Activated T-cell treated with anti-CD3 and anti-CD28 coated beads for 48 hours (primary cell): Measurements from ENCODE around the gene GPC3.

Experiments used
- DNase-seq: peaks from one replicate; pipeline ENCODE4 v3.0.0-alpha.2; 2020; ENCODE audit warnings: low read depth

GPC3 gene

DNA sequence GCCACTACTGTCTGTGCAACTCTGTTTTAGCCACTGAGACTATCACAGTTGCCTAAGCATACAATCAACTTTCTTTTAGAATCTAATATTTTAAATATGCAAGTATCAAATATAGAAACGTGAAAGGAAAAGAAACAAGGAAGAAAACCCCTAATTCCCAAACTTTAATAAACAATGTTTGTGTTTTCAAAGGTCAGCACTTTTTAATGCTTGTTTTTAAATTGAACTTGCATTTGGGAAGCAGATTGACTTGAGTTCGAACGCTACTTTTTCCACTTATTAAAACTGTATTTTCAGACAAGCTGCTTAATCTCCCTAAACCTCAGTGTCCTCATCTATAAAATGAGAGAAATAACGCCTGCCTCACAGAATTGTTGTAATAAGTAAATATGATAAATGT lies 384.3 kb downstream of the GPC3 start:
- no peak for DNase-seq

- DNase-seq, result no peak
Observed at GRCh38 chrX:133600536-133600935, 384.9 kb downstream of the GPC3 start.

- no peak for DNase-seq
Observed at GRCh38 chrX:133598601-133599335, 386.6 kb downstream of the GPC3 start.

GRCh38 chrX:133594156-133594555 lies 391.2 kb downstream of the GPC3 start:
- DNase-seq, result no peak

DNA sequence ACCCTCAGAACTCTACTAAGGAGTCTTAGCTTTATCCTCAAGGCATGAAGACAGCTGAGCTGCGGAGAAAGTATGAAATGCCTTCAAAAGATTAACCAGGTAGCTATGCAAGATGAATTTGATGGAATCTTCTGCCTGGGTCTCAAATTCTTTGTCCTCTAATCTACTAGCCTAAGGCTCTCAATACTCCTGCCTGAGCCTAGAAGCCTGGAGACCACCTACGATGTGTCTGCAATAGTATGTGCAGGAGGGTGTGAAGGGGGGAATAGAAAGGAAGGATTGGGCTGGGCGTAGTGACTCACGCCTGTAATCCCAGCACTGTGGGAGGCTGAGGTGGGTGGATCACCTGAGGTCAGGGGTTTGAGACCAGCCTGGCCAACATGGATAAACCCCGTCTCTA lies 391.9 kb downstream of the GPC3 start:
- DNase-seq, result no peak

DNA sequence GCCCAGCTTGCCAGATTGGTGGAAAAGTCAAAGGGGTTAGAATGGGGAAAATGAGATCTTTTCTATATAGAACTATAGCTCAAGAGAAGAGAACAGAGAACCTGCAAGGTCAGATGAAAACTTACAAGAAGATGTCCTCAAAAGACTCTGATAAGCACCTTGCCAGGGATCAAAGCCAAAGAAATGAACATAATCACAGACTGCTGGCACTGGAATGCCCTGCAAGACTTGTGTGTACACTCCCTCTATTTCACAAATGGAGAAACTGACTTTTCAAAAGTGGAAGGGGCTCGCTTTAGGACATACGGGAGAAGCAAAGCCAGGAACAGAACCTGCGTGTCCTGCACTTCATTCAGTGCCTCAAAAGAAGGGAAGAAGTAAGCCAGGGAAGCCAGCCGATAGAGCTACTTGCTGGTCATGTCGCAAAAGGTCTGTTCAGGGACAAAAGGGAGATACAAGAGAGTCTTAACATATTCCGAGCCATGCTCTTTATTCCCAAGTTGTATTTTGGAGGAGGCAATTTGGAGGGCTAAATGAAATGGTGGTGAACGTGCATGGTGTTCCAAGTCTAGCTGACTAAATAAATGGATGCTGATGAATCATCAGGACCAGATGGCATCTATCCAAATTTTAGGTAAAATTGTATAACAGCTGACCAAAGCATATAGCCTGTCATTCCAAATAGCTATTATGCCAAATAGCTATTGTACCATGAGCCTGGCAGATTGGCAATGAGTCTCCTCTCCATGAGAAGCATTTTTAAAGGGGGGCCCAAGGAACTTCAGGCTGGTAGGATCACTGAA lies 394.5 kb downstream of the GPC3 start:
- DNase-seq, result no peak

- DNase-seq, result no peak
Observed at GRCh38 chrX:133588827-133589226, 396.6 kb downstream of the GPC3 start.

DNA sequence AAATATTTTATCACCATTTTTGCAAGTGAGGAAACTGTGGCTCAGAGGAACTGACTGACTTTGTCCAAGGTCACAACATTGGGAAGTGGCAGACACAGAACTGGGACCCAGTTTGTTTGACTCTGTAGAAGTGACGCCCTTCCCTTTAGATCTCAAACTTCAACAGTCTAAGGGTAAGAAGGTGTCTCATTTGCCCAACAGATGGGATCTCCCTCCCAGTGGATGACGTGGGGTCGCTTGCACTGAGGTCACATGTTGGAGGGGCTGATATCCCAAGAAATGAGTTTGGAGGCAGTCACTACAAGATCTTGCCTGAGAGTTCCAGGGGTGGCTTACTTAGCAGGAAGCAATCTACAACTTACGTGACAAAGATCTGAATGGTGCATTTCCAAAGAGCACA lies 397.6 kb downstream of the GPC3 start:
- DNase-seq, result no peak

DNA sequence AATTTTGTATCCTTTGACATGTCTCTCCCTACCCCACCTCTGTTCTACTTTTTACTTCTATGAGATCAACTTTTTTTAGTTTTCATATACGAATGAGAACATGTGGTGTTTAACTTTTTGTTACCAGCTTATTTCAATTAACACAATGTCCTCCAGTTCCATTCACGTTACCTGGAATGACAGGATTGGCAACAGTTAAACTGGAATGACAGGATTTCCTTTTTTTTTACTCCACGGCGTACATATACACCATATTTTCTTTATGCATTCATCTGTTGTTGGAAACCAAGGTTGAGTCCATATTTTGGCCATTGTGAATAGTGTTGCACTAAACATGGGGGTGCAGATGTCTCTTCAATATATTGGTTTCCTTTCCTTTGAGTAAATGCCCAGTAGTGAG lies 398.3 kb downstream of the GPC3 start:
- no peak for DNase-seq

GRCh38 chrX:133586443-133586842 lies 399.0 kb downstream of the GPC3 start:
- no peak for DNase-seq

GRCh38 chrX:133583825-133584224 lies 401.6 kb downstream of the GPC3 start:
- no peak for DNase-seq

GRCh38 chrX:133580625-133581024 lies 404.8 kb downstream of the GPC3 start:
- no peak for DNase-seq

DNA sequence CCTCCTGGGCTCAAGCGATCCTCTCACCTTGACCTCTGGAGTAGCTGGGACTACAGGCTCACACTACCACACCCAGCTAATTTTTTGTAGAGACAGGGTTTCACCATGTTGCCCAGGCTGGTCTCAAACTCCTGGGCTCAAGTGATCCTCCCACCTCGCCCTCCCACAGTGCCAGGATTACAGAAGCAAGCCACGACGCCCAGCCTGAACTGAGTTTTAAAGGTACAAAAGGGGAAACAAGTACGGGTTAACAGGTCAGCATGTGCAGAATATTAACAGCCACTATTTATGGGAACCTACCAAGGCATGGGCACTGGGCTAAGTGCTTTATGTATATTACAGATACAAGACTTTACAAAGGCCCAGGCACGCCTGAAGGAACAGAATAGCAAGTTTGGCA lies 405.8 kb downstream of the GPC3 start:
- no peak for DNase-seq

DNA sequence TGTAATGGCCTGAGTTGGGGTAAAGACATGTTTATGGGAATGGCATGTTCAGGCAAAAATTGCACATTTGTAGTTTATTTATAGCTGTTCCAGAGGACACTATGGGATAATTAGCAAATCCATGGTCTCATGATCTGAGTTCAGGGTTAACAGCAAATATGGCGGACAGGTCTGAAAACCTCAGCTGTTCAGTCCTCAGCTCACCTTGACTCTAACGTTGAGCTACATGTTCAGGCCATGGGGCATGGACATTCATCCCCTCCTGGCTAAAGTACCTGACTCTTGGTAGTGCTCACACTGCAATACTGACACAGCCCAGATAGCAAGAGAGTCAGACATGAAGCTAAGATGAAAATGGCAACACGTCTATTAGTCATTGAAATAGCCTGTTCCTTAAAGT lies 408.5 kb downstream of the GPC3 start:
- DNase-seq, result no peak

- no peak for DNase-seq
Observed at GRCh38 chrX:133575501-133576136, 409.8 kb downstream of the GPC3 start.

DNA sequence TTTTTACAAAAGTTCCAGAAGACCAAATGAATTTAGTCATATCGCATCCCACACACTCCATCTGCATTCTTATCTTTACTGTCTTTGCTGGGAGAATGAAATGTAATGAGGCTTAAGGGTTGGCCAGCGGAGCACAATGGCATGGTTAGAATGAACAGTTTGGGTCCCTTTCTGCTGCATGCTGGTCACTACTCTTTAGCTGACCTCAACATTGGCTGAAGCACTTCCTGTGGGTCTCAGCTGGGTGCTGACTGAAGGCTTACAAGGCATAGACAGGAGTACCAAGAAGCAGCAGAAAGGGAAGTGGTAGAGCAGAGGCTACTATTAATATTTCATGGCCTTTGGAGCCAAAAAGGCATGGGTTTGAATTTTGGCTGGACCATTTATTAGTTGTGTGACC lies 410.7 kb downstream of the GPC3 start:
- DNase-seq, result no peak

DNA sequence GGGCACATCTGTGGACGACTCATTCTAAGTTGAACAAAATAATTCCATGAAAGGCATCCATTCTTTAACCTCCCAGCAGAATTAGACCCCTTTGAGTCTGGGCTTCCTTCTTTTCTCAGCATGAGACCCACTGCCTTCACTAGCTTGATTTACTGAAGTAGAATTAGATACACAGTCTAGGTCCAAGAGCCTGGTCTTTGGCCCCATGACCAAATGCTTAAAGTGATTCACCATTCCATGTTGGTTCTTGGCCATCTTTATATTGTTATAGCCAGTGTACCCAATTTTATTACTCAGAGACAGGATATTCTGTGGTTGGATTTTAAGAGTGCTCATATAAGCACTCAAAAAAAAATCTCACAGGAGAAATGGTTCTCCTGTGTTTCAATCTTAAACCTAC lies 414.8 kb downstream of the GPC3 start:
- no peak for DNase-seq

DNA sequence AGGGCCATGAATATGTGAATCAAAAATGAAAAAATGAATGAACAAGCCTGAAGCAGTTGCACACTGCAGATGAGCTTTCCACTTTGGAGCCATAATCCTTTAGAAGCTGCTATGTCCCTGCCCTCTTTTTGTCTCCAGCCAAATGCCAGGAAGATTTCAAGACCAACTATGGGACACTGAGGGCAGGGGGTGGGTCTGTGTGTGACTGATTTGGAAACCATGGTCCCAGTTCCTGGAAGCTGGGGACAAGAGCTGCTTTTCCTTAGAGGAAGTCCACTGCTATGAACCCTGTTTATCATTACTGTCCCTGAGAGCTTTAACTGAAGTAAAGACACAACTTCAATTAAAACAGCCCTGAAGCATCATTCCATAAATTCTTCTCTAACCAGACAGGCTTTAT lies 416.2 kb downstream of the GPC3 start:
- no peak for DNase-seq

DNA sequence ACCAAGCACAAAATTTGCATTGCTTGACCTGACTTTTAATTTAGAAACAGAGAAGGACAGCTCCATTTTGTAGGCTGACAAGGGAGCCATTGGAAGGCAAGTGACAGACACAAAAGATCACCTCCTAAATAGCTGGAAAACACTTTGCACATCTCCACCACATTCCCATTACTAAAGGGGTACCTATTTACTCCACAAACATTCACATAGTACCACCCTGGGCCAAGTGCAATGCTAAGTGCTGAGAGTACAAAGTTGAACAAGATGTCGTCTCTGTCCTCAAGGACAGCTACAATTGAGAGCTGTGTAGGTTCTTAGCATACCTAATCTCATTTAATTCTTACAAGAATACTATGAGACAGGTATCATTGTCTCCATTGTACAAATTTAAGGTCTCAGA lies 417.3 kb downstream of the GPC3 start:
- DNase-seq, result no peak

GRCh38 chrX:133566876-133567275 lies 418.5 kb downstream of the GPC3 start:
- DNase-seq, result no peak

DNA sequence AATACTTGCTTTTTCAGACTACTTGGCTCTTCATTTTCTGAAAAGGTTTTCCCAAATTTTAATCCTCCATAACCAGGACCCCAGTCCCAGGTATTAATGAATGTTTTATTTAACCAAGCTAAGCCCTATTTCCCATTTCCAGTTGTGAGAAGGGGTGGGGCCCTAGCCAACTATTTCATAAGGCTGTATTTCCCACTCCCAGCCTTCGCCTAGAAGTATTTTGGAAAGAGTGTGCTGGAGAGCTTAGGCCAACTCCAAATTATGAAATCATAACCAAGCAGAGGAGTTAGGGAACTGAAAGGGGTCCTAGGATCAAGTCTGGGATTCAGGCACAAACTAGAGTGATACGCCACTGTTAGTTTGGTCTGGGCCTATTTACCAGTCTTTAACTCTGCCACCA lies 421.7 kb downstream of the GPC3 start:
- no peak for DNase-seq

DNA sequence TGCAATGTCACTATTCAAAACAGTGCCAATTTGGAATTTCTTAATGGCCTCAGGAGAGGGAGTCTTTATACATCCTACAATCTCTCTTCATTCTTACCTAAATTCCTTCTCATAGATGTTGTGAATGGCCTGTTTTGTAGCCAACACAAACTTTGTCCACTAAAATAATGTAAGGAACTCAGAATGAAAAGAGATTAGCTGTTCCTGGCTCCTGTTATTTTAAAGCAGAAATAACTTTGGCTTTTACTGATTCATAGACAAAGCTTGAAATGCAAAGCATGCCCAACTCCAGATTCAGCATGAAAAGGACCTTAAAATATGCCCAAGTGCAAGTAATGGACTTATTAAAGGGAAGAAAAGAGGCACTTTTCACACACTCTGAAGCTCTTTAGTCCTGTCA lies 424.1 kb downstream of the GPC3 start:
- DNase-seq, result no peak

- no peak for DNase-seq
Observed at GRCh38 chrX:133559909-133560308, 425.5 kb downstream of the GPC3 start.
